GM12801 (cell line): ENCODE measurements around the gene TMEM51.

Experiments used
- CTCF ChIP-seq: IDR thresholded peaks from one replicate; pipeline ENCODE4 v1.5.1; 2011; ENCODE audit warnings: control low read depth; ENCODE audit not compliant: insufficient read length; ENCODE audit errors: extremely low read depth

TMEM51 gene

DNA sequence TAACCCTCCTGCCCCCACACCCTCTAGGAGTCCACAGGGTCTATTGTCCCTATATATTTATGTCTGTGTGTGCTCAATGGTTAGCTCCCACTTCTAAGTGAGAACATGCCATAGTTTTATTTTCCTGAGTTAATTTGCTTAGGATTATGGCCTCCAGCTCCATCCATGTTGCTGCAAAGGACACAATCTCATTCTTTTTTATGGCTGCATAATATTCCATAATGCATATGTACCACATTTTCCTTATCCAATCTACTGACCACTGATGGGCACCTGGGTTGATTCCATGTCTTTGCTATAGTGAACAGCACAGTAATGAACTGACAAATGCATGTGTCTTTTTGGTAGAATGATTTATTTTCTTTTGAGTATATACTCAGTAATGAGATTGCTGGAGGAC lies 80.1 kb downstream of the TMEM51 start:
- TF ChIP-seq CTCF: no peak

DNA sequence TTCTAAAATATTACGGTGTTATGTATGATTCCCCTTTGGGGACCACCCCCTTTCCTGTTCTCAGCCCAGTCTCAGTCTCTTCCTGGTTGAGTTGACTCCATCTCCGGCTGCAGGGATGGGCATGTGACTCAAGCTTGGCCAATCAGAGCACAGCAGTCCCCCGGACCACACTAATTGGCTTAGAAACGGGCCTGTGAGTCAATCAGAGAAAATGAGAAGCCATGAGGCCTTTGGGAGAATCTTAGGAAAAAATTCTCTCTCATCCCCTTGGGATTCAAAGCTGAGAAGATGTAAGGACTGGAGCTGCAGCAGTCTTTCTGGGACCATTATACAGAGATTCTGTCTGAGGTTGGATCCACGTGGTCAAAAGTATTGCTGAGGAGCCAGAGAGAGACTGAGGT lies 82.8 kb downstream of the TMEM51 start:
- TF ChIP-seq CTCF: no peak

GRCh38 chr1:15236746-15237145 lies 83.2 kb downstream of the TMEM51 start:
- TF ChIP-seq CTCF: no peak

- TF ChIP-seq CTCF: no peak
Measured at GRCh38 chr1:15238789-15239188, 85.2 kb downstream of the TMEM51 start.

- no peak for TF ChIP-seq CTCF
Measured at GRCh38 chr1:15242766-15243165, 89.2 kb downstream of the TMEM51 start.

GRCh38 chr1:15243275-15244043 lies 89.9 kb downstream of the TMEM51 start:
- TF ChIP-seq CTCF: no peak

GRCh38 chr1:15244813-15245212 lies 91.3 kb downstream of the TMEM51 start:
- TF ChIP-seq CTCF: no peak
